Sigmoid colon (tissue), 7 donors: ENCODE data around the gene KCNAB1. TPM values are rescaled to one million over a fixed set of nuclear protein-coding genes. Genes with fewer than 3 reads are reported as not detected.
A peak's percentile ranks its signal among the peaks of the same experiment; 100 is the strongest.

ENCODE experiments used
- DNase-seq: peaks from one replicate; pipeline ENCODE4 v3.0.0-alpha.2; 2019
- H3K27ac ChIP-seq, 4 donors: fragments of 200-600 bp; sonication (generic); one replicate each; pipeline ENCODE4 v1.5.1; 2016 to 2019; ENCODE audit warnings: mild to moderate bottlenecking in 1 of 4
- H3K27me3 ChIP-seq, 3 donors: fragments of 200-600 bp; sonication (generic); one replicate each; pipeline ENCODE4 v1.5.1; 2019; ENCODE audit warnings: mild to moderate bottlenecking in 1 of 3
- H3K36me3 ChIP-seq, 4 donors: fragments of 200-600 bp; sonication (generic); one replicate each; pipeline ENCODE4 v1.5.1; 2016 to 2019
- H3K4me1 ChIP-seq, 4 donors: fragments of 200-600 bp; sonication (generic); one replicate each; pipeline ENCODE4 v1.5.1; 2017 to 2019
- H3K4me3 ChIP-seq, 4 donors: fragments of 200-600 bp; sonication (generic); one replicate each; pipeline ENCODE4 v1.5.1; 2017 to 2019; ENCODE audit warnings: mild to moderate bottlenecking in 2 of 4, moderate library complexity in 1 of 4
- H3K9me3 ChIP-seq, 4 donors: fragments of 200-600 bp in 3 of 4; sonication (generic) in 3 of 4; one replicate each; pipeline versions ENCODE4 v1.5.1 to v1.6.1; 2013 to 2019
- CTCF ChIP-seq, 4 experiments: fragments of 450-650 bp in 3 of 4; fragments of 200-600 bp in 1 of 4; IDR thresholded peaks; one replicate each; pipeline ENCODE4 v1.5.1; 2016 to 2019; ENCODE audit warnings: antibody characterized with exemption in 4 of 4, mild to moderate bottlenecking in 3 of 4, moderate library complexity in 2 of 4
- EP300 ChIP-seq, 4 donors: sonication (generic); formaldehyde crosslinking; IDR thresholded peaks; one replicate each; pipeline ENCODE4 v1.6.1; 2017; ENCODE audit warnings: antibody characterized with exemption in 4 of 4
- POLR2A ChIP-seq, 2 donors: fragments of 450-650 bp; IDR thresholded peaks; one replicate each; pipeline ENCODE4 v1.6.1; 2016; ENCODE audit warnings: antibody characterized with exemption in 2 of 2, mild to moderate bottlenecking in 2 of 2, moderate library complexity in 2 of 2
- POLR2AphosphoS5 ChIP-seq, 4 donors: sonication (generic); formaldehyde crosslinking; IDR thresholded peaks; one replicate each; pipeline ENCODE4 v1.6.1; 2017; ENCODE audit warnings: antibody characterized with exemption in 4 of 4
- WGBS, 2 donors: extraction: QIAGEN DNeasy Blood & Tissue Kit; methylation state at CpG; one replicate each; pipeline ENCODE4 v1.1.7; 2013; 5-methylcytosine and 5-hydroxymethylcytosine counted together
- intact Hi-C: fragments of 100-400 bp; cut with DNase I; formaldehyde crosslinking; loops from one replicate; pipeline ENCODE4 v1.15.1; 2023
- polyA plus RNA-seq, 3 donors: library from polyadenylated mRNA; stranded (reverse); fragments of 200-250 nt; gene quantifications; one replicate each; pipeline ENCODE4 v1.2.3, GENCODE V29; 2013
- total RNA-seq, 4 donors: library from RNA; depleted of rRNA; stranded (reverse); fragments of >200 nt; gene quantifications; one replicate each; pipeline ENCODE4 v1.1.0, GENCODE V29; 2016
- donor health status: healthy with polysubstance abuse.
- donor health status: Bipolar disorder and iron deficiency.
- donor health status: healthy.

KCNAB1 gene
- total and polyA plus RNA-seq, 7 donors: 1.2 to 5.0 (median 4.3) TPM; not detected in 2

GRCh38 chr3:156404217-156404616 is 283.8 kb downstream of the KCNAB1 start:
- TF ChIP-seq POLR2A (IDR thresholded peaks at IDR 0.05) (no peak), EP300 (IDR thresholded peaks at IDR 0.05) (no peak), POLR2AphosphoS5 (IDR thresholded peaks at IDR 0.05) (no peak), CTCF (IDR thresholded peaks at IDR 0.05) (no peak)
- H3K27ac ChIP-seq: no peak overlapping the region
- intact Hi-C loops: no loop called here
- H3K9me3 ChIP-seq: no peaks in the 10 kb centered on the region
- H3K4me1 ChIP-seq: no peaks in the 10 kb centered on the region
- DNase-seq: no peak
- no peaks in the 10 kb centered on the region for H3K27me3 ChIP-seq
- 48 to 58% methylated on average over 3 of the region's 3 CpGs for WGBS, 2 donors
- H3K36me3 ChIP-seq: no peaks in the 10 kb centered on the region
- no peak overlapping the region for H3K4me3 ChIP-seq

- no peaks in the 10 kb centered on the region for H3K4me1 ChIP-seq
- no peak overlapping the region for H3K4me3 ChIP-seq
- H3K9me3 ChIP-seq: no peaks in the 10 kb centered on the region
- DNase-seq: no peak
- no peaks in the 10 kb centered on the region for H3K36me3 ChIP-seq
- intact Hi-C loops: no loop called here
- no peak overlapping the region for H3K27ac ChIP-seq
- TF ChIP-seq CTCF (IDR thresholded peaks at IDR 0.05) (no peak), POLR2AphosphoS5 (IDR thresholded peaks at IDR 0.05) (no peak), POLR2A (IDR thresholded peaks at IDR 0.05) (no peak), EP300 (IDR thresholded peaks at IDR 0.05) (no peak)
- H3K27me3 ChIP-seq: no peaks in the 10 kb centered on the region
Measured at GRCh38 chr3:156406393-156406792, 286.0 kb downstream of the KCNAB1 start.

GRCh38 chr3:156407617-156408225 is 287.3 kb downstream of the KCNAB1 start:
- H3K4me3 ChIP-seq: no peak overlapping the region
- no peaks in the 10 kb centered on the region for H3K4me1 ChIP-seq
- intact Hi-C loops: no loop called here
- no peaks in the 10 kb centered on the region for H3K36me3 ChIP-seq
- H3K27me3 ChIP-seq: no peaks in the 10 kb centered on the region
- no peaks in the 10 kb centered on the region for H3K9me3 ChIP-seq
- DNase-seq: no peak
- no peak overlapping the region for H3K27ac ChIP-seq
- 90 to 92% methylated on average over 11 of the region's 11 CpGs for WGBS, 2 donors
- TF ChIP-seq POLR2AphosphoS5 (IDR thresholded peaks at IDR 0.05) (no peak), POLR2A (IDR thresholded peaks at IDR 0.05) (no peak), CTCF (IDR thresholded peaks at IDR 0.05) (no peak), EP300 (IDR thresholded peaks at IDR 0.05) (no peak)

- no peak for DNase-seq
- no peak overlapping the region for H3K4me3 ChIP-seq
- intact Hi-C loops: no loop called here
- no peaks in the 10 kb centered on the region for H3K36me3 ChIP-seq
- no peak overlapping the region for H3K27ac ChIP-seq
- no peaks in the 10 kb centered on the region for H3K9me3 ChIP-seq
- no peaks in the 10 kb centered on the region for H3K27me3 ChIP-seq
- peaks cover 0 to 13% (median 6%) of the 10 kb centered on the region in 4 donors for H3K4me1 ChIP-seq
- no peak for TF ChIP-seq POLR2A (IDR thresholded peaks at IDR 0.05)
- TF ChIP-seq POLR2AphosphoS5 (IDR thresholded peaks at IDR 0.05): no peak
- WGBS, 2 donors: 66 to 82% methylated on average over 3 of the region's 3 CpGs
Measured at GRCh38 chr3:156409694-156410093, 289.3 kb downstream of the KCNAB1 start.

- TF ChIP-seq POLR2AphosphoS5 (IDR thresholded peaks at IDR 0.05): no peak
- no peak for TF ChIP-seq CTCF (IDR thresholded peaks at IDR 0.05)
- TF ChIP-seq EP300 (IDR thresholded peaks at IDR 0.05): no peak
- no peak for TF ChIP-seq POLR2A (IDR thresholded peaks at IDR 0.05)
- H3K27ac ChIP-seq: peak overlapping the region in 1 of 4 donors; percentile 5
- peaks cover 0 to 22% (median 9%) of the 10 kb centered on the region in 4 donors for H3K4me1 ChIP-seq
- WGBS, 2 donors: 79 to 82% methylated on average over 1 of the region's 1 CpG
- H3K27me3 ChIP-seq: no peaks in the 10 kb centered on the region
- intact Hi-C loops: no loop called here
- DNase-seq: no peak
- H3K9me3 ChIP-seq: no peaks in the 10 kb centered on the region
- H3K36me3 ChIP-seq: no peaks in the 10 kb centered on the region
- H3K4me3 ChIP-seq: no peak overlapping the region
Measured at GRCh38 chr3:156412600-156412999, 292.2 kb downstream of the KCNAB1 start.
